ENCODE results near the gene GPRC5D.

GRCh38 chr12:12965836-12966235 lies 13.9 kb upstream of the GPRC5D start:
- TF ChIP-seq CTCF (IDR thresholded peaks at IDR 0.05) (no peak), POLR2A (IDR thresholded peaks at IDR 0.05) (no peak), EP300 (IDR thresholded peaks at IDR 0.05) (no peak)
